GM12878 (cell line): ENCODE data around the gene ITGA2.

Source experiments
- CREB1 ChIP-seq: IDR thresholded peaks from 2 replicates; pipeline ENCODE4 v1.6.1; 2012; ENCODE audit warnings: low read depth, mild to moderate bottlenecking, inconsistent platforms
- EZH2 ChIP-seq: IDR thresholded peaks from 2 replicates; pipeline ENCODE4 v1.6.1; 2012; ENCODE audit warnings: low read depth, mild to moderate bottlenecking, control low read depth, inconsistent platforms, low read length, borderline replicate concordance; ENCODE audit not compliant: control insufficient read depth
- MYC ChIP-seq: IDR thresholded peaks from 2 replicates; pipeline ENCODE4 v1.6.1; 2011; ENCODE audit warnings: mild to moderate bottlenecking, low read length, moderate library complexity, inconsistent platforms; ENCODE audit not compliant: insufficient read depth, insufficient replicate concordance, insufficient read length, severe bottlenecking
- POLR2A ChIP-seq: IDR thresholded peaks from 2 replicates; pipeline ENCODE4 v1.6.1; 2011; ENCODE audit warnings: low read depth, mild to moderate bottlenecking, low read length
- RELA ChIP-seq: fragments of 450-650 bp; IDR thresholded peaks from 2 replicates; pipeline ENCODE4 v1.8.0; 2014; ENCODE audit warnings: borderline replicate concordance; ENCODE audit not compliant: partially characterized antibody
- TF ChIP-seq, protein P1 (sequence below), 3 experiments: IDR thresholded peaks in 2 of 3; conservative IDR thresholded peaks in 1 of 3; 2 replicates each; pipeline ENCODE4 v1.5.1; 2011; ENCODE audit warnings: low read depth in 3 of 3, low read length in 3 of 3, mild to moderate bottlenecking in 3 of 3, control low read depth in 2 of 3, moderate library complexity in 2 of 3, inconsistent platforms in 1 of 3, mixed read lengths in 1 of 3; ENCODE audit not compliant: control insufficient read depth in 2 of 3, insufficient read depth in 1 of 3; ENCODE audit errors: extremely low read depth in 1 of 3

- TF ChIP-seq POLR2A (no peak), RELA (no peak), EZH2 (no peak), CREB1 (no peak), MYC (no peak)
- TF ChIP-seq, protein P1, sequence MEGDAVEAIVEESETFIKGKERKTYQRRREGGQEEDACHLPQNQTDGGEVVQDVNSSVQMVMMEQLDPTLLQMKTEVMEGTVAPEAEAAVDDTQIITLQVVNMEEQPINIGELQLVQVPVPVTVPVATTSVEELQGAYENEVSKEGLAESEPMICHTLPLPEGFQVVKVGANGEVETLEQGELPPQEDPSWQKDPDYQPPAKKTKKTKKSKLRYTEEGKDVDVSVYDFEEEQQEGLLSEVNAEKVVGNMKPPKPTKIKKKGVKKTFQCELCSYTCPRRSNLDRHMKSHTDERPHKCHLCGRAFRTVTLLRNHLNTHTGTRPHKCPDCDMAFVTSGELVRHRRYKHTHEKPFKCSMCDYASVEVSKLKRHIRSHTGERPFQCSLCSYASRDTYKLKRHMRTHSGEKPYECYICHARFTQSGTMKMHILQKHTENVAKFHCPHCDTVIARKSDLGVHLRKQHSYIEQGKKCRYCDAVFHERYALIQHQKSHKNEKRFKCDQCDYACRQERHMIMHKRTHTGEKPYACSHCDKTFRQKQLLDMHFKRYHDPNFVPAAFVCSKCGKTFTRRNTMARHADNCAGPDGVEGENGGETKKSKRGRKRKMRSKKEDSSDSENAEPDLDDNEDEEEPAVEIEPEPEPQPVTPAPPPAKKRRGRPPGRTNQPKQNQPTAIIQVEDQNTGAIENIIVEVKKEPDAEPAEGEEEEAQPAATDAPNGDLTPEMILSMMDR (IDR thresholded peaks at IDR 0.05 in 2 of 3, conservative IDR thresholded peaks at IDR 0.05 in 1 of 3; ENCODE audit: control insufficient read depth in 2 of 3, extremely low read depth in 1 of 3, insufficient read depth in 1 of 3, low read depth in 3 of 3, low read length in 3 of 3), result no peak
Measured at GRCh38 chr5:52947851-52948250, 41.3 kb upstream of the ITGA2 start.
